ENCODE results near the gene KIAA0232.

KIAA0232 gene

DNA sequence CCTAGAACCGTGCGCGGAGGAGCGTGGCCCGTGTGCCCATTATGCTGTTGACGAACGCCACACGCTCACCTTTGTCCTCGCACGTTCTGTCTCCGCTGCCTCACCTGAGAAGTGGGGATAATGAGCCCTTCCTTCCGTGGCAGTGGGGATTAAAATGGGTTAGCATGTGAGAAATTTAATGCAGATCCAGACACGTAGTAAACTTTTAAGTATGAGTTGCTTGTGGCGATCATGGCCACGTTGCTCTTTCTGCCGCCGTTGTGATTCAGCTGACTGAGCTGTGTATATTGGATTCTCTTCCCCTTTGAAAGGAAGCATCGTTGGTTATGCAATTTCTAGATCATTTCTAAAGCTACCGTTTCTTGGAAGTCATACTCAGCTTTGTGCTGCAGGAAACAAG lies 143.6 kb downstream of the KIAA0232 start:
- TF ChIP-seq, protein P1, sequence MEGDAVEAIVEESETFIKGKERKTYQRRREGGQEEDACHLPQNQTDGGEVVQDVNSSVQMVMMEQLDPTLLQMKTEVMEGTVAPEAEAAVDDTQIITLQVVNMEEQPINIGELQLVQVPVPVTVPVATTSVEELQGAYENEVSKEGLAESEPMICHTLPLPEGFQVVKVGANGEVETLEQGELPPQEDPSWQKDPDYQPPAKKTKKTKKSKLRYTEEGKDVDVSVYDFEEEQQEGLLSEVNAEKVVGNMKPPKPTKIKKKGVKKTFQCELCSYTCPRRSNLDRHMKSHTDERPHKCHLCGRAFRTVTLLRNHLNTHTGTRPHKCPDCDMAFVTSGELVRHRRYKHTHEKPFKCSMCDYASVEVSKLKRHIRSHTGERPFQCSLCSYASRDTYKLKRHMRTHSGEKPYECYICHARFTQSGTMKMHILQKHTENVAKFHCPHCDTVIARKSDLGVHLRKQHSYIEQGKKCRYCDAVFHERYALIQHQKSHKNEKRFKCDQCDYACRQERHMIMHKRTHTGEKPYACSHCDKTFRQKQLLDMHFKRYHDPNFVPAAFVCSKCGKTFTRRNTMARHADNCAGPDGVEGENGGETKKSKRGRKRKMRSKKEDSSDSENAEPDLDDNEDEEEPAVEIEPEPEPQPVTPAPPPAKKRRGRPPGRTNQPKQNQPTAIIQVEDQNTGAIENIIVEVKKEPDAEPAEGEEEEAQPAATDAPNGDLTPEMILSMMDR (IDR thresholded peaks at IDR 0.05; ENCODE audit: insufficient read depth, low read depth, low read length, missing control alignments) = no peak
- no peak for DNase-seq (ENCODE audit: low read depth)
- H3K4me3 ChIP-seq (ENCODE audit: low read depth, low read length) = no peak overlapping the region

- H3K4me3 ChIP-seq (ENCODE audit: low read depth, low read length) = no peak overlapping the region
These were observed 144.4 kb downstream of the KIAA0232 start for GRCh38 chr4:6926681-6927478.

DNA sequence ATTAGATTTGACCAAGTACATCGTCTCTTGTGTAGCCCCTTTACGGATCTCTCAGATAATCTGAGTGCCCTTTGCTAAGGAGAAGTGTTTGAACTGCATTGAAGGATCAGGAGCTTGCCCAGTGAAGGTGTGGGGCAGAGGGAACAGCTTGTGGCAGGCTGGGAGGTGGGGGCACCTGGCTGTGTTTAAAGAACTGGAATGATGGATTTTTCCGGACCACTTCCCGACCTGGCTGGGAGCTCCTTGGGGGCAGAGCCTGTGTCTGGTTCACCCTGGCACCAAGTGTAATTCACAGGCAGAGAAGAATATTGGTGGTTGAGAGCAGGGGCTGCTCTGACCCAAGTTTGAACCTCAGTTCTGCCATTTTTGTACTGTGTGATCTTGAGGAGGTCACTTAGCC lies 145.6 kb downstream of the KIAA0232 start:
- TF ChIP-seq, protein P1 (IDR thresholded peaks at IDR 0.05; ENCODE audit: insufficient read depth, low read depth, low read length, missing control alignments) = no peak
- H3K4me3 ChIP-seq (ENCODE audit: low read depth, low read length) = no peak overlapping the region
- no peak for DNase-seq (ENCODE audit: low read depth)

More at GRCh38 chr4:6926681-6927478, 144.4 kb downstream of the KIAA0232 start:
- no peak for DNase-seq (ENCODE audit: low read depth)
- TF ChIP-seq, protein P1 (IDR thresholded peaks at IDR 0.05; ENCODE audit: insufficient read depth, low read depth, low read length, missing control alignments) = no peak

- DNase-seq (ENCODE audit: low read depth) = no peak
- TF ChIP-seq, protein P1 (IDR thresholded peaks at IDR 0.05; ENCODE audit: insufficient read depth, low read depth, low read length, missing control alignments) = no peak
- H3K4me3 ChIP-seq (ENCODE audit: low read depth, low read length) = no peak overlapping the region
These were observed 146.8 kb downstream of the KIAA0232 start for GRCh38 chr4:6929339-6929811.

DNA sequence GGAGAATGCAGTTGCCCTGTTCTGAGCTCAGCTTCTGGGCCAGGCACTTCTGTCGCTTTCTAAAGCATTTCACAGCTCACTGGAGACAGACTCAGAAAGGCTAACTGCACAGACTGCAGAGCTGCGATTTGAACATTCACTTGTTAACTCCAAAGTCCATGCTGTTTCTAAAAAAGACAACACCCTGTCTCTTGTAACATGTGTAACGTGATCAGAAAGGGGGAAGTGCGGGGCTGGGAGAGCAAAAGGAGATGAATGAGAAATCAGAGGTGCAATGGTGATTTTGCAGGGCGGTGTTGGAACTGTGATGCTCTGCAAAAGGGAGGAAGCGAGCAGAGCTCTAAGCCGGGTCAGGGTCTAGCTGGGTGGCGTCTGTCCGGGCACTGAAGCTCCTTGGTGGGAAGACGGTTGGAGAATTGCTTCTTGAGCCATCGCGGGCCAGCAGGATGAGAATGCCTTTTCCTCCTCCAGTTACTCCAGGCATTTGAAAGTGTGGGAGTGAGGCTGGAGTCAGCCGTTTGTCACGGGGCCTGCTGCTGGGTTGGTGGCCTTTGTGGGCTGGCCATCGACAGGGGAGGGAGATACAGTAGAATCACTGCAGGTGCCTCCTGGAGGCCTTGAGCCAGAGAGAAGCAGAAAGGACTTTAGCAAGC lies 147.4 kb downstream of the KIAA0232 start:
- TF ChIP-seq, protein P1 (IDR thresholded peaks at IDR 0.05; ENCODE audit: insufficient read depth, low read depth, low read length, missing control alignments) = no peak
- H3K4me3 ChIP-seq (ENCODE audit: low read depth, low read length) = no peak overlapping the region
- DNase-seq (ENCODE audit: low read depth) = no peak

GRCh38 chr4:6932475-6932874 lies 149.9 kb downstream of the KIAA0232 start:
- H3K4me3 ChIP-seq (ENCODE audit: low read depth, low read length) = no peak overlapping the region
- TF ChIP-seq, protein P1 (IDR thresholded peaks at IDR 0.05; ENCODE audit: insufficient read depth, low read depth, low read length, missing control alignments) = no peak
- DNase-seq (ENCODE audit: low read depth) = no peak
